Stimulated activated CD4-positive, alpha-beta T cell treated with anti-CD3 and anti-CD28 coated beads, Interleukin-15, amount 100 ng/mL, for 24 hours (primary cell): Measurements from ENCODE around the gene DAGLA.

Experiments
- DNase-seq: peaks from one replicate; pipeline ENCODE4 v3.0.0-alpha.2; 2020

Gene DAGLA

DNA sequence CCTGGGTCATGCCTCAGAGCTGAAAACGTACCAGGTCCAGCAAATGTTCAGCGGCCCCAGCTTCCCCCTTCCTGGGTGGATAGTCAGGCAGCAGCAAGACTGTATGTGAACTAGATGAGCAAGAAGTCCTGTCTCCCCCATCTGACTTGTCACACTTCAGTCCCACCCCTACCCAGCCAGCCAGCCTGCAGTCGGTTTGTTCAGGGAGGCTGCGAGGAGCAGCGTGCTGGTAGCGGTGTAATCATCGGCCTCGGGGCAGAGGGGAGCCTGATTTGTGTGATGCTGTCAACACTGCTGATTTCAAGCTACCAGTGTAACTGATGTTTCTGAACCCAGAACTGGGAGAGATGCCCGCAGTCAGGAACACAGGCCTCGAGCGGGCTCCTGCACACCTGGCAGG, 102.7 kb downstream of the DAGLA start:
- no peak for DNase-seq

DNA sequence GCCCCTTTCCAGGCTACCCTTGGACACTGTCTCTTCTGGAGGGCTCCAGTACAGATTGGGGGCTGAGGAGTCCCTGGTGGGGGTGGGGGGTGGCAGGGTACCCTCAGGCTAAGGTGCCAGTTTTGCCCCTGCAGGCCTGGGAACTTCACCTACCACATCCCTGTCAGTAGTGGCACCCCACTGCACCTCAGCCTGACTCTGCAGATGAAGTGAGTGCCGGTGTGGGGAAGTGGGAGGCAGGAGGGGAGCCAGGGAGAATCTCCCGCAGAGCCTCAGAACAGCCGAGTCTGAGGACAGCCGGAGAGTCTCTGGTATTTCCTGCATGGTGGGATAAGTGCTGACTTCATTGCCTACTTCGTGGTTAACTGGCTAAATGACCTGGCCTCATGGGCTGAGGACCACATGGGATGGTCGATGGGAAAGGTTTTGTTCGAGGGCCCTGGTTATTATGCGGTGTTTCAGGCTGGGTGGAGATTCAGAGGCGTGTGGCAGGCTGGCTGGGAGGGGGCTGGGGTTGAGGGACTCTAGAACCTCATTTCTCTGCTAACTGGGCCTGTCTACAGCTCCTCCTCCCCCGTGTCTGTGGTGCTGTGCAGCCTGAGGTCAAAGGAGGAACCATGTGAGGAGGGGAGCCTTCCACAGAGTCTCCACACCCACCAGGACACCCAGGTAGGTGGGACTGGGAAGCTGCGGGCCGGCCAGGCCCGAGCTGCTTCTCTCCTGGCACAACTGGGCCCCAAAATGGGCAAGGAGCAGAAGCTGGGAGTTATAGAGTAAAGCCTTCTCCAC, 103.7 kb downstream of the DAGLA start:
- no peak for DNase-seq

DNA sequence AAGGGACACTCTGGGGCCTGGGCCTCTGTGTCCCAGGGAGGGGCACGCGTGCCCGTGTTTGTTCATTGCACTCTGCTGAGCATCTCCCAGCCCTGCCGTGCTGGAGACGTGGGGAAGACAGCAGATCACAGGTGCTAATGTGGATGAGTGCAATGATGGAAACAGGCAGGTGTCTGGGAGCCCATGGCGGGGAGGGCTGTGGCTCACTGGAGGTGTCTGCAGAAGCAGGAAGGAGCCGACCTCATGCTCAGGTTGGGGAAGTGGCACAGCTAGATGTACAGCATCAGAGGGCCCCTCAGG, 104.3 kb downstream of the DAGLA start:
- DNase-seq, result no peak

DNA sequence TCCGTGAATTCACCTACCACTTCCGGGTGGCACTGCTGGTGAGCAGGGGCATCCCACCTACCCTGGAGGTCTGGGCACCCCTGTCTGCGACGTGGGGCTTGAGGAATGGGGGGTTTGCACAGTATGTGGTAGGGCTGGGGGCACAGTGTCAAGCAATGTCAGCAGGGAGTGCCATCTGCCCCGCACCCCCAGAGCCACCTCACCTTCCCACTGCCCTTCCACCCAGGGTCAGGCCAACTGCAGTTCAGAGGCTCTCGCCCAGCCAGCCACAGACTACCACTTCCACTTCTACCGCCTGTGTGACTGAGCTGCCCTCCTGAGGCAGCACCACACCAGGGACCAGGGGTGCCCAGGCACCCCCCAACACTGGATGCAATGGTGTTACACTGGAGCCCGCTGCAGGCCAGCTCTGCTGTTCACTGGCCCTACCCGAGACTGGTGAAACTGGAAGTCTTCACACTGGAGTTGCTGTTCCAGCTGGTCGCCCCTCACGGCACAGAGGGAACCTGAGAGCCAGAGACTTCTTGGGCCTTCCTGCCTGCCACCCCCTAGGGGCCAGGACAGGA, 105.7 kb downstream of the DAGLA start:
- DNase-seq, result no peak

DNA sequence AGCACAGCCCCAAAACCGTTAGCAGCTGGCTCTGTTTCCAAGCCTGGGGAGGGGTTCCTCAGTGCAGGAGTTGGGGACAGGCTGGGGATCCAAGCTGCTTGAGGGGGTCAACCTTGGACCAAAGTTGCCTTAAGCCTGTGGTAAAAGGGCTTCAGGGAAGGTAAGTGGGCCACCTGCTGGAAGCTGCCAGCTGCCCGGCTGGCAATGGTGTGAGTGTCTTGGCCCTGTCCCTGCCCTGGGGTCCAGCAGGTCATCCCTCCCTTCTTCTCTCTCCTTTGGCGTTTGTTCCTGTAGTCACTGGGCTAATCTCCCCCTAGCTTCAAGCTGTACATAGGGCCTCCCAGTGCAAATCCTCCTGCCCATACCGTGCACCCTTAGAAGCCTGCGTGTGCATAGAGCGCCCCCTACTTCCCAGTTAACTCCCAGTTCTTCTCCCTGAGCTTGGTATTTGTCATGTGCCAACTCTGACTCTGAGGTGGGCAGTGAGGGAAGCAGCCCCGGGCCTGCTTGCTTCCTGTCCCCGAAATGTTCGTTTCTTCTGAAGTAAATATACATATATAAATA, 107.8 kb downstream of the DAGLA start:
- DNase-seq, result no peak

DNA sequence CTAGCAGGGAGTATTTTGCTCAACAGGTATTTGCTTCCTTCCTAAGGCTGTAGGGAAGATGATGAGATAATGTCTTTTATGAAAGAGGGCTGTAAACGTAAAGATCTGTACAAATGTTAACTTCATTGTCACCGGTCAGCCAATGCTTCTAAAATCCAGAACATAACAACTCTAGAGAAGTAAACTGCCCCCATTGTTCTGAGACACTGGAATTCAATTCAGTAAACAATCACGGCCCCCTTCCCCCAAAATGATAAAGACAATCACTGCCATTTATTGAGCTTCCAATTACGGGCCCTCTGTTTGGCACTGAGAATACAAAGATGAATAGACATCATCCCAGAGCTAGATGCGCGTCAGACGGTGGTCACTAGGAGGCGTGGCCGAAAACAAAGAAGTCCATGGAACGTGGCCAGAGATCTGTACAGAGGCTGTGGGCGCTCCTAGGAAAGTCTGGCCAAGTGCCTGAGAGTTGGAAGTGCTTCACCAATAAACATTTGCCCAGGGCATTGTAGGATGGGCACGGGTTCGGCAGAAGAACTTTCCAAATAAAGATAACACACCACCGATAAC, 111.6 kb downstream of the DAGLA start:
- peak; percentile 59 for DNase-seq

DNA sequence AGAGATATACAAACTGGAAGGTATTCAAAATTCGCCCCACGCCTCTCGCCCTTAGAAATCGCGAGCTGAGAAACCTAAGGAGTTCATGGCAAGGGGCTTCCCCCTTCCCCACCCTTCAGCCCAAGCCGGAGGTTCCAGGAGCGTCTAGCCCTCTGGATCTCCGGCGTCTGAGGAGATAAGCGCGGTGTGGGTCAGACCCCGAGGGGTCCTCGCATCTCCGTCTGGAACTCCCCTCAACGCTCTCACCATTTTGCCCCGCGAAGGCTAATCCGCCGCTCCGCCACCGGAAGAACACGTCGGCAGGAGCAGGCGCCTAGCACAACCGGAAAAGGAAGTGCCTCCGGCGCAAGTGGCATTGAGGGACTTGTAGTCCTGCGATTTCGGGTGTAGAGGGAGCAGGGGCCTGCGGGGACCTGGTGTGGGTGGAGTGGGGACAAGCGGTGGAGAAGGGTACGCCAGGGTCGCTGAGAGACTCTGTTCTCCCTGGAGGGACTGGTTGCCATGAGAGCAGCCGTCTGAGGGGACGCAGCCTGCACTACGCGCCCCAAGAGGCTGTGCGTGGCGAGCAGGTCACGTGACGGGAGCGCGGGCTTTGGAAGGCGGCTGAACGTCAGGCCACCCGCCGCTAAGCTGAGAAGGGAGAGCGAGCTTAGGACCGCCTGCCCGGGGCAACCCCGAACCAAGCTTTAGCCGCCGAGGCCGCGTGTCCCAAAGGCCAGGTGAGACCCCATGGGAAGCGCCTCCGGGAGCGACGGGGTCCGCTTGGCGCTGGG, 112.3 kb downstream of the DAGLA start, which contains the start of the genes FEN1 and TMEM258:
Gene FEN1, plus strand, starts transcription at position 602 of the 773 bp plus-strand sequence. CDS start 2,451 bp downstream, outside the sequence.
Gene TMEM258, minus strand, starts transcription at position 290 of the 773 bp plus-strand sequence. Its CDS starts 41 bp downstream, at position 249.
- DNase-seq, result peak; percentile 92

DNA sequence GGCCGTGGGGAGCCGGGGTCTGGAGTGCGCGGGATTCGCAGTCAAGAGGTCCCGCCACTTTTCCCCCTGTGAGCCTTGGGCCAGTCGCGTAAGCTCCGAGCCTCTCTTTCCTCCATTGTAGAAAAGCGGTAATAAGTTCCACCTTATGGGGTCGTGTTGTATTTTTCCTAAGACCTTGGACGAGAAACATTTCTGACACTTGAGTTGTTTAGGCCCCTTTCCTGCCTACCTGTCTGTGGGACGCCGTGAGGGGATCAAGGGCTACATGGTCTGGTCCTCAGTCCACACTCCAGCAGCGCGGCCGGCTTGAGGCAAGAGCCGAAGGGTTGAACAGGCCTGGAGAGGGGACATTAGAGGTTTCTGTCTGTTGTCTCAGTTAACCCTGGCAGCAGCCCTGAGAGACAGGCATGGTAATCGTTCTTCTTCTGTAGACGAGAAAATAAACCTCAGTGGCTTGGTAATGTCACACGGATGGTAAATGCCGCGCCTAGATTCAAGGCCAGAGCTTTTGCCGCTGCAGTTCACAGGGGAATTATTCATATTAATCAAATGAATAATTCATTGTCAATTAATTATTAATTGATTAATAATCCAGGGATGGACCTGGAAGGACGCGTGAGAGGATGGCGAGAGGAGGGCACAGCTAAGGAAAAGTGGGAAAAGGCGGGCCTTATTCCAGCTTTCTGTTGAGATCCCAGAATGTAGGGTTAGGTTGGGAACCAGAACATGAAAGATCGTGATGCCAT, 113.1 kb downstream of the DAGLA start:
- no peak for DNase-seq

DNA sequence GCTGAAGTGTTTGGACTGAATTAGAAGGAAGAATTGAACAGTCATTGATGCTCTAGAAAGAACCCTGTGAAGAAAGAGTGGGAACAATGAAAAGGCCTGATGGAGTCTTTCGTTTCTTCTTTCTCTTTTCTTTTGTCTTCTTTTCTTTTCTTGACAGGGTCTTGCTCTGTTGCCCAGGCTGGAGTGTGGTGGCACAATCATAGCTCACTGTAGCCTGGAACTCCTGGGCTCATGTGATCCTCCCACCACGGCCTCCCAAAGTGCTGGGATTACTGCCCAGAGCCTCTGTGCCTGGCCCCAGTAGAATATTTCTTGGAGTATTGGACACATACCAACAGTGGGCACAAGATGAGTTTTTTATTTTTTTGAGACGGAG, 113.6 kb downstream of the DAGLA start:
- no peak for DNase-seq

DNA sequence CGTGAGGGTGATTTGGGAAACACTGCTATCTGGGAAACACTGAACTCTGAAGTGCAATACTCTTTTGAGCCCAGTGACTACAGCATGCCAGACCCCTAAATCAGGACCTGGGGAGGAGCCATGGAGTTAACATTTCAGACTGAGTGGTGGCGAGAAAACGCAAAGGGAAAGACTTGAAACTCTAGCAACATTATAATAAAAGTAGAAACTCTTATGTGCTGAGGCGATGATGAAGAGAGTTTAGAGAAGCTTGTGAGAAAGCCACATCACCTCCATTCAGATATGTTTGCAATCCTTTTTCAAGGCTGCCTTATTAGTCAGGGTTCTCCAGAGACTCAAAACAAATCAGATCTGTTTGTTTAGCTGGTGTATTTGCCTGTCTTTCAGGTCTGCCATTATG, 114.4 kb downstream of the DAGLA start:
- no peak for DNase-seq

DNA sequence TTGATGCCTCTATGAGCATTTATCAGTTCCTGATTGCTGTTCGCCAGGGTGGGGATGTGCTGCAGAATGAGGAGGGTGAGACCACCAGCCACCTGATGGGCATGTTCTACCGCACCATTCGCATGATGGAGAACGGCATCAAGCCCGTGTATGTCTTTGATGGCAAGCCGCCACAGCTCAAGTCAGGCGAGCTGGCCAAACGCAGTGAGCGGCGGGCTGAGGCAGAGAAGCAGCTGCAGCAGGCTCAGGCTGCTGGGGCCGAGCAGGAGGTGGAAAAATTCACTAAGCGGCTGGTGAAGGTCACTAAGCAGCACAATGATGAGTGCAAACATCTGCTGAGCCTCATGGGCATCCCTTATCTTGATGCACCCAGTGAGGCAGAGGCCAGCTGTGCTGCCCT, 115.3 kb downstream of the DAGLA start:
- DNase-seq, result no peak

DNA sequence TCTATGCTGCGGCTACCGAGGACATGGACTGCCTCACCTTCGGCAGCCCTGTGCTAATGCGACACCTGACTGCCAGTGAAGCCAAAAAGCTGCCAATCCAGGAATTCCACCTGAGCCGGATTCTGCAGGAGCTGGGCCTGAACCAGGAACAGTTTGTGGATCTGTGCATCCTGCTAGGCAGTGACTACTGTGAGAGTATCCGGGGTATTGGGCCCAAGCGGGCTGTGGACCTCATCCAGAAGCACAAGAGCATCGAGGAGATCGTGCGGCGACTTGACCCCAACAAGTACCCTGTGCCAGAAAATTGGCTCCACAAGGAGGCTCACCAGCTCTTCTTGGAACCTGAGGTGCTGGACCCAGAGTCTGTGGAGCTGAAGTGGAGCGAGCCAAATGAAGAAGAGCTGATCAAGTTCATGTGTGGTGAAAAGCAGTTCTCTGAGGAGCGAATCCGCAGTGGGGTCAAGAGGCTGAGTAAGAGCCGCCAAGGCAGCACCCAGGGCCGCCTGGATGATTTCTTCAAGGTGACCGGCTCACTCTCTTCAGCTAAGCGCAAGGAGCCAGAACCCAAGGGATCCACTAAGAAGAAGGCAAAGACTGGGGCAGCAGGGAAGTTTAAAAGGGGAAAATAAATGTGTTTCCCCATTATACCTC, 115.8 kb downstream of the DAGLA start:
- DNase-seq, result no peak
